Cerebellar nuclear complex (tissue), 1 donor: ENCODE results near the gene ARPC1A.

ENCODE experiments used
- DNase-seq, 2 experiments: peaks; one replicate each; lab custom pipeline; 2025; lab: John Stamatoyannopoulos, UW

ARPC1A gene

GRCh38 chr7:99390941-99391602, 65.4 kb downstream of the ARPC1A start:
- DNase-seq = no peak

GRCh38 chr7:99392046-99392445, 66.3 kb downstream of the ARPC1A start:
- DNase-seq = no peak

- no peak for DNase-seq
Observed at GRCh38 chr7:99392659-99393354, 67.1 kb downstream of the ARPC1A start.

GRCh38 chr7:99393355-99394187, 67.9 kb downstream of the ARPC1A start:
- DNase-seq = no peak

GRCh38 chr7:99394188-99394502, 68.4 kb downstream of the ARPC1A start:
- DNase-seq = no peak

- DNase-seq = no peak
Observed at GRCh38 chr7:99395616-99396327, 70.1 kb downstream of the ARPC1A start.

GRCh38 chr7:99396418-99397296, 71.0 kb downstream of the ARPC1A start:
- no peak for DNase-seq

GRCh38 chr7:99397297-99397983, 71.7 kb downstream of the ARPC1A start:
- DNase-seq = no peak

- DNase-seq = no peak
Observed at GRCh38 chr7:99398891-99399445, 73.3 kb downstream of the ARPC1A start.

GRCh38 chr7:99399597-99399996, 73.9 kb downstream of the ARPC1A start:
- no peak for DNase-seq

- DNase-seq = no peak
Observed at GRCh38 chr7:99402854-99403253, 77.2 kb downstream of the ARPC1A start.

GRCh38 chr7:99403764-99404163, 78.1 kb downstream of the ARPC1A start:
- no peak for DNase-seq

- DNase-seq = no peak
Observed at GRCh38 chr7:99404235-99404976, 78.7 kb downstream of the ARPC1A start.

GRCh38 chr7:99404977-99405320, 79.3 kb downstream of the ARPC1A start:
- no peak for DNase-seq

- DNase-seq = no peak
Observed at GRCh38 chr7:99406557-99406956, 80.9 kb downstream of the ARPC1A start.

- no peak for DNase-seq
Observed at GRCh38 chr7:99407872-99408378, 82.2 kb downstream of the ARPC1A start.

- peak; percentile 61 to 85 for DNase-seq
Observed at GRCh38 chr7:99408379-99409191, 82.9 kb downstream of the ARPC1A start, which contains the start of the genes BUD31 and PDAP1. Gene BUD31 (plus strand): TSS chr7:99408969. CDS start chr7:99411093, 2,124 bp downstream. Gene PDAP1 (minus strand): TSS chr7:99408597. CDS start chr7:99408548, 49 bp downstream.

- DNase-seq = no peak
Observed at GRCh38 chr7:99409192-99409572, 83.5 kb downstream of the ARPC1A start.
